ENCODE data around the gene GAS6. TPM values are rescaled to one million over a fixed set of nuclear protein-coding genes. Genes with fewer than 3 reads are reported as not detected.

Gene GAS6
- total RNA-seq, 1 donor from 2014 or later: 14.8 TPM

- Mint-ChIP-seq H3K4me1 (ENCODE audit: unreplicated experiment) (peaks cover 14% of the 10 kb centered on the region), H3K36me3 (ENCODE audit: unreplicated experiment) (no peaks in the 10 kb centered on the region), H3K27me3 (ENCODE audit: unreplicated experiment) (peaks cover 2% of the 10 kb centered on the region), H3K4me3 (ENCODE audit: unreplicated experiment) (no peak overlapping the region), H3K9me3 (ENCODE audit: unreplicated experiment) (peaks cover 3% of the 10 kb centered on the region), H3K27ac (ENCODE audit: unreplicated experiment) (no peak overlapping the region)
- no peak for DNase-seq (ENCODE audit: extremely low spot score, unreplicated experiment)
- TF ChIP-seq CTCF (IDR thresholded peaks at IDR 0.05): no peak
Measured at GRCh38 chr13:113811081-113811928, 52.6 kb downstream of the GAS6 start.

- DNase-seq (ENCODE audit: extremely low spot score, unreplicated experiment): no peak
- H3K4me1 Mint-ChIP-seq (ENCODE audit: unreplicated experiment): peaks cover 12% of the 10 kb centered on the region
- no peak overlapping the region for H3K4me3 Mint-ChIP-seq (ENCODE audit: unreplicated experiment)
- H3K27ac Mint-ChIP-seq (ENCODE audit: unreplicated experiment): no peak overlapping the region
- H3K27me3 Mint-ChIP-seq (ENCODE audit: unreplicated experiment): peaks cover 2% of the 10 kb centered on the region
- no peak for TF ChIP-seq CTCF (IDR thresholded peaks at IDR 0.05)
- peaks cover 3% of the 10 kb centered on the region for H3K9me3 Mint-ChIP-seq (ENCODE audit: unreplicated experiment)
- H3K36me3 Mint-ChIP-seq (ENCODE audit: unreplicated experiment): no peaks in the 10 kb centered on the region
Measured at GRCh38 chr13:113810640-113811039, 53.2 kb downstream of the GAS6 start.

- Mint-ChIP-seq H3K36me3 (ENCODE audit: unreplicated experiment) (no peaks in the 10 kb centered on the region), H3K27me3 (ENCODE audit: unreplicated experiment) (peaks cover 2% of the 10 kb centered on the region), H3K27ac (ENCODE audit: unreplicated experiment) (no peak overlapping the region), H3K4me1 (ENCODE audit: unreplicated experiment) (peaks cover 10% of the 10 kb centered on the region), H3K9me3 (ENCODE audit: unreplicated experiment) (peaks cover 3% of the 10 kb centered on the region), H3K4me3 (ENCODE audit: unreplicated experiment) (no peak overlapping the region)
- DNase-seq (ENCODE audit: extremely low spot score, unreplicated experiment): no peak
- no peak for TF ChIP-seq CTCF (IDR thresholded peaks at IDR 0.05)
Measured at GRCh38 chr13:113809934-113810333, 53.9 kb downstream of the GAS6 start.

GRCh38 chr13:113808058-113808834, 55.6 kb downstream of the GAS6 start:
- DNase-seq (ENCODE audit: extremely low spot score, unreplicated experiment): no peak
- no peaks in the 10 kb centered on the region for H3K36me3 Mint-ChIP-seq (ENCODE audit: unreplicated experiment)
- H3K4me1 Mint-ChIP-seq (ENCODE audit: unreplicated experiment): no peaks in the 10 kb centered on the region
- H3K9me3 Mint-ChIP-seq (ENCODE audit: unreplicated experiment): peaks cover 3% of the 10 kb centered on the region
- H3K4me3 Mint-ChIP-seq (ENCODE audit: unreplicated experiment): no peak overlapping the region
- TF ChIP-seq CTCF (IDR thresholded peaks at IDR 0.05): no peak
- H3K27ac Mint-ChIP-seq (ENCODE audit: unreplicated experiment): no peak overlapping the region
- peaks cover 2% of the 10 kb centered on the region for H3K27me3 Mint-ChIP-seq (ENCODE audit: unreplicated experiment)

- Mint-ChIP-seq H3K9me3 (ENCODE audit: unreplicated experiment) (peaks cover 3% of the 10 kb centered on the region), H3K36me3 (ENCODE audit: unreplicated experiment) (no peaks in the 10 kb centered on the region), H3K27ac (ENCODE audit: unreplicated experiment) (no peak overlapping the region), H3K27me3 (ENCODE audit: unreplicated experiment) (peaks cover 2% of the 10 kb centered on the region), H3K4me1 (ENCODE audit: unreplicated experiment) (peaks cover 4% of the 10 kb centered on the region), H3K4me3 (ENCODE audit: unreplicated experiment) (no peak overlapping the region)
- no peak for TF ChIP-seq CTCF (IDR thresholded peaks at IDR 0.05)
- DNase-seq (ENCODE audit: extremely low spot score, unreplicated experiment): no peak
Measured at GRCh38 chr13:113806526-113806925, 57.4 kb downstream of the GAS6 start.
